HUES6 (cell line): ENCODE results near the gene SIGLEC10.
"Not testable (repeated sequence)": the region's sequence is repeated elsewhere in the genome, so short reads cannot be mapped to it uniquely, and the experiment has no call there.

Experiments
- H3K27ac ChIP-seq: 2 replicates; pipeline ENCODE4 v1.7.0; 2013; ENCODE audit warnings: low read depth, mild to moderate bottlenecking, low read length, inconsistent platforms
- H3K27me3 ChIP-seq: 2 replicates; pipeline ENCODE4 v1.6.1; 2013; ENCODE audit warnings: low read length; ENCODE audit not compliant: control insufficient read depth, insufficient read depth
- H3K36me3 ChIP-seq: 2 replicates; pipeline ENCODE4 v1.6.1; 2013; ENCODE audit warnings: low read length; ENCODE audit not compliant: control insufficient read depth, insufficient read depth
- H3K4me1 ChIP-seq: 2 replicates; pipeline ENCODE4 v1.6.1; 2013; ENCODE audit warnings: low read length; ENCODE audit not compliant: control insufficient read depth, insufficient read depth
- H3K4me3 ChIP-seq: 2 replicates; pipeline ENCODE4 v1.5.1; 2013; ENCODE audit warnings: low read depth, low read length
- H3K9ac ChIP-seq: one replicate; pipeline ENCODE4 v1.6.1; 2013; ENCODE audit warnings: mild to moderate bottlenecking, low read length
- H3K9me3 ChIP-seq: 2 replicates; pipeline ENCODE4 v1.6.1; 2013; ENCODE audit warnings: low read depth, low read length; ENCODE audit not compliant: control insufficient read depth, insufficient read depth

SIGLEC10 gene, protein sequence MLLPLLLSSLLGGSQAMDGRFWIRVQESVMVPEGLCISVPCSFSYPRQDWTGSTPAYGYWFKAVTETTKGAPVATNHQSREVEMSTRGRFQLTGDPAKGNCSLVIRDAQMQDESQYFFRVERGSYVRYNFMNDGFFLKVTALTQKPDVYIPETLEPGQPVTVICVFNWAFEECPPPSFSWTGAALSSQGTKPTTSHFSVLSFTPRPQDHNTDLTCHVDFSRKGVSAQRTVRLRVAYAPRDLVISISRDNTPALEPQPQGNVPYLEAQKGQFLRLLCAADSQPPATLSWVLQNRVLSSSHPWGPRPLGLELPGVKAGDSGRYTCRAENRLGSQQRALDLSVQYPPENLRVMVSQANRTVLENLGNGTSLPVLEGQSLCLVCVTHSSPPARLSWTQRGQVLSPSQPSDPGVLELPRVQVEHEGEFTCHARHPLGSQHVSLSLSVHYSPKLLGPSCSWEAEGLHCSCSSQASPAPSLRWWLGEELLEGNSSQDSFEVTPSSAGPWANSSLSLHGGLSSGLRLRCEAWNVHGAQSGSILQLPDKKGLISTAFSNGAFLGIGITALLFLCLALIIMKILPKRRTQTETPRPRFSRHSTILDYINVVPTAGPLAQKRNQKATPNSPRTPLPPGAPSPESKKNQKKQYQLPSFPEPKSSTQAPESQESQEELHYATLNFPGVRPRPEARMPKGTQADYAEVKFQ

DNA sequence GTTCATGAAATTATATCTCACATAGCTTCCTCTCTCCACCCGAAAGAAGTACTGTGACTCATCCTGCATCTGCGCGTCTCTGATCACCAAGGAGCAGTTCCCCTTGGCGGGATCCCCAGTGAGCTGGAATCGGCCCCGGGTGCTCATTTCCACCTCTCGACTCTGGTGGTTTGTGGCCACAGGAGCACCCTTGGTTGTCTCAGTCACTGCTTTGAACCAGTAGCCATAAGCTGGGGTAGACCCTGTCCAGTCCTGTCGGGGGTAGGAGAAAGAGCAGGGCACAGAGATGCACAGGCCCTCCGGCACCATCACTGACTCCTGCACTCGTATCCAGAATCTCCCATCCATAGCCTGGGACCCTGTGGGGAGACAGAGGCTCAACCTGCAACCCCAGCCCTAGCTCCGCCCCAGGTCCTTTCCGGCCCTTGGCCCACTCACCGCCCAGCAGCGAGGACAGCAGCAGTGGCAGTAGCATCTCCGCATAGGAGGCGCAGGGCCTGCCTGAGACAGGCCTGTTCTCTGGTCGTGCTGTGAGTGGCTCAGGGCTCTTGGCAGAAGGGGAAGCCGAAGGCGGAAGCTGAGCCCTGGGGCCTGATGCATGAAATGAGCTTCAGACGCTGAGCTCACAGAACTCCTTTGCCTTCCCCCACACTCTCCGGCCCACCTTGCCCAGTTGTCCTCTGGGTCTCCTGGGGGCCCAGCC is at the start of gene SIGLEC10:
TSS of gene SIGLEC10 (minus strand) at position 536 of the 703 bp plus-strand sequence. CDS start at position 475, 61 bp downstream.
- Histone ChIP-seq H3K4me3 (no peak within 1 kb of the TSS), H3K9me3 (no peaks in the 10 kb centered on the region), H3K4me1 (peaks cover 7% of the 10 kb centered on the region; the same call in 1 of the 2 replicates), H3K27ac (no peak within 1 kb of the TSS), H3K27me3 (peaks cover 17% of the 10 kb centered on the region), H3K36me3 (no peaks in the 10 kb centered on the region; the same call in 1 of the 2 replicates), H3K9ac (no peak within 1 kb of the TSS)

DNA sequence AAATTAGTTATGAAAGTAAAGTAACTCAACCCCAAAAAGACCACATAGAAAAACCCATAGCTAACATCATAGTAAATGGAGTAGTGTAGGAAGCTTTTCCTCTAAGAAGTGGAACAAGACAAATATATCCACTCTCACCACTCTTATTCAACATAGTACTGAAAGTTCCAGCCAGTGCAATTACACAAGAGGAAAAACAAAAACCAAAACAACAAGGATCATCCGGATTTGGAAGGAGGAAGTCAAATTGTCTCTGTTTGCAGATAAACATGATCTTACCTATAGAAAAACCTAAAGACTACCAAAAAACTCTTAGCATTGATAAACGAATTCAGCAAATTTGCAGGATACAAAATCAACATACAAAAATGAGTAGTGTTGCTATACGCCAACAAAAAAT is 49.3 kb upstream of the SIGLEC10 start:
- Histone ChIP-seq H3K36me3 (no peaks in the 10 kb centered on the region), H3K27me3 (peaks cover 70% of the 10 kb centered on the region), H3K4me3 (no peak overlapping the region), H3K4me1 (no peaks in the 10 kb centered on the region), H3K9ac (no peak overlapping the region), H3K9me3 (no peaks in the 10 kb centered on the region), H3K27ac (no peak overlapping the region)

DNA sequence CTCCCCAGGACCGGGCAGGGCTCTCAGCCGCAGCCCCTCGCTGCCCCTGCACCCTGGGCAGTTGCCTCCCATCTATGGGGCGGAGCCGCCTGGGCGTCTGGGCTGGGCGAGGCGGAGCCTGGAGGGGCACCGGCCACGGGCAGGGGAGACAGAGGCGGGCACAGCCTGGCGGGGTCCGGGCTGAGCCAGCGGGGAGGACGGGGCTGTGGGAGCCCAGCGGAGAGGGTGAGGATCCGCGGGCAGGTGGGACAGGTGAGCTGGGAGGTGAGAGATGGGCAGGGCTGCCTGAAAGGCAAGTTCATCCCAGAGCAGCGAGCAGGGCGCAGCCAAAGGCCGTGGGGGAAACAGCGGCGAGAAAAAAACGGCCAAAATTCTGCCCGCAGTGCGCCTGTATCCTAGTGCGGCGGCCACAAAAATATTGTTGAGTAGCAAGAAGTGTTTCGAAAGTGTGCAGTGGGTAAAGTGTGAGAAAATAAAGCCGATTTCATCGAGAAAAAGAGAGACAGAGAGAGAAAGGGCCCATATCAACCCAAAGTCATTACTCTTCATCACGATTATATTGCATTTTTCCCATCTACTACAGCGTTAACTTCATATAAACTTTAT is 46.6 kb upstream of the SIGLEC10 start:
- H3K4me3 ChIP-seq, result peak overlapping the region; percentile 32
- H3K27ac ChIP-seq, H3K36me3 ChIP-seq, H3K9me3 ChIP-seq, H3K9ac ChIP-seq, H3K4me1 ChIP-seq: not testable (repeated sequence)
- H3K27me3 ChIP-seq, result peaks cover 65% of the 10 kb centered on the region

DNA sequence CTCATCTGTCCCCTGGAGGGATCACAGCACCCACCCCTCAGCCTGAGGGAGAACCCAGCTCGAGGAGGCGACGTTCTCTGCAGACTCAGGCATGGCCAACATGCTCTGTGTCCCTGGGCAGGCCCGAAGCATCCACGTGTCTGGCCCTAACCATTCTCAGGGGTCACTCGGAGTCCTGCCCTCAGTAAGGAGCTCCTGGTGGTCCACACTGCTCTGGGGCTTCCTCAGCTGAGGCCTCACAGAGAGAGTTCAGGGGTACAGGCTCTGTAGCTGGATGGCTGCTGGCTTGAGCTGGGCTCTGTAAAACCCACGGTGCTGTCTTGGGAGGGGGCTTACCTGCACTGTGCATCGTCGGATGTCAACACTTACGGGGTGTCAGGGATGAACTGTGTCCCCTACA is 45.2 kb upstream of the SIGLEC10 start:
- Histone ChIP-seq H3K4me3 (no peak overlapping the region), H3K9ac (no peak overlapping the region), H3K36me3 (no peaks in the 10 kb centered on the region), H3K27ac (no peak overlapping the region), H3K27me3 (peaks cover 56% of the 10 kb centered on the region), H3K4me1 (no peaks in the 10 kb centered on the region), H3K9me3 (no peaks in the 10 kb centered on the region)

DNA sequence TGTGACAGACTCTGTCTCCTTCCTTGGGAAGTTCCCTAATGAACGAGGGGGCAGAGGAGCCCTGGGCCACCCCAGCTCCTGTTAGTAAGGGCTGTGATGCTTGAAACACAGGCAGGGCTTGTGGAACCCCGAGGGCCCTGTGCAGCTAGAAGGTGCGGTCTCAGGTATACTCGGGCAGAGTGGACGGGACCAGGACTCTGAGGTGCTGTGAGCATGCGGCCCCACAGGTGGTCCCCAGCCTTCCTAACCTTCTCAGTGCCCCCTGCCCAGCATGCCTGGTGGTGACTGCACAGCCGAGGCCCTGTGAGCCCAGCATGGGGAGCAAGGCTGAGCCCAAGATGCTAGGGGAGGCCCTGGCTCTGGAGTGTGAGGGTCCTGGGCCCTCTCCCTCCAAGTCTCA is 44.8 kb upstream of the SIGLEC10 start:
- no peak overlapping the region for H3K4me3 ChIP-seq
- peaks cover 52% of the 10 kb centered on the region for H3K27me3 ChIP-seq
- H3K27ac ChIP-seq, result no peak overlapping the region
- H3K9me3 ChIP-seq, result no peaks in the 10 kb centered on the region
- H3K9ac ChIP-seq, result no peak overlapping the region
- no peaks in the 10 kb centered on the region for H3K4me1 ChIP-seq
- H3K36me3 ChIP-seq, result no peaks in the 10 kb centered on the region

DNA sequence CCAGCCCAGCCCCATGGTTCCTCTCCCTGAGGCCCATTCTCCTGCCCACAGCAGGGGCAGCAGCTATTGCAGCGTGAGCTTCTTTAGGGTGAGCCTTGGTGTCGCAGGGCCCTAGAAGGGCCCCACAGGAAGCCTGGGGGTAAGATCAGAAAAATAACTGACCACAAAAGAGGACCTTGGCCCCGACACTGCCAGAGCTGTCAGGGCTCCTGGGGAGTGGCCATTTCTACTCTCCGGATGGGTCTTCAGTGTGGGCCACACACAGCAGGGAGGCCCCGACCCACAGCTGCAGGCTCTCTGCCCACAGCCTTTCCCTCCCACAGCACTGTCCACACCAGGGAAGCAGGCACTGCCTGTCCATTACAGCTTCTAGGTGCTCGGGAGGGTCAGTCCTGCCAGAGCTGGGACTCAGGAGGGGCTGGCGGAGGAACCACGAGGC is 44.3 kb upstream of the SIGLEC10 start:
- no peaks in the 10 kb centered on the region for H3K36me3 ChIP-seq
- H3K4me1 ChIP-seq, result no peaks in the 10 kb centered on the region
- H3K27ac ChIP-seq, result no peak overlapping the region
- H3K9me3 ChIP-seq, result no peaks in the 10 kb centered on the region
- H3K9ac ChIP-seq, result no peak overlapping the region
- peaks cover 50% of the 10 kb centered on the region for H3K27me3 ChIP-seq
- H3K4me3 ChIP-seq, result no peak overlapping the region

DNA sequence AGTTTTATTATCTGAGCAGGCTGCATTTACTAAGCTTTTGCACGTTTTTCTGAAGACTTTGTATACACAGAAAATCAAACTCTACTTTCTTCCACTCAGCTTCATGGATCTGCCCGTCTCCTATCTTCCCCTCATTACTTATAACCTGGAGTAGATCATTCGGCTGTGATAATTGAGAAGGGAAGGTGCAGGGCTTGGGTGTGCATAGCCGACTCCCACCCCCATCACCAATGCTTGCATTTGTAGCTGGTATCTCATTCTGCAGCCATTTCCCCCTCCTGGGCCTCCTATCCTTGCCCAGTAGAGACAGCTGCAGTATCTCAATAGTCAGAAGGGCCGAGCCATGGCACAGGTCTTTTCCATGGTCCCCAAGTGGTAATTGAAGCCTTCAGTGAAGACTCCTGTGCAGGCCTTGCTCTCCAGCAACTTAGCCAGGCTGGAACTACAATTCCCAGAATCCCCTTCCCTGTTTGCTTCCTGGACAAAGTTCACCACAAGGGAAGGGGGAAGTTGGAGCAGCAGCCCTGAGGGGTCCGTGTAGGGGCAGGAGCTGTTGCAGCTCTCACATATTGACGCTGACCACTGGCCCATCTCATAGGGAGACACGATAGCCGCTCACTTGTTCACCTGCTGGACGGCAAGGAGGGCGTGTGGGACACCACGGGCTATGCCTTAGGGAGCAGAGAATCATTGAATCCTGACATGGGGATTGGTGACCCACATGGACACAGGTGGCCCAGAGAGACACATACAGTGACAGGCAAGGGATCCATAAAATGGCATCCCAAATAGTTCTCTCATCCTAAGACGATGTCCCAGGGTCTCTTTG is 42.9 kb upstream of the SIGLEC10 start:
- Histone ChIP-seq H3K9ac (no peak overlapping the region), H3K4me3 (peak overlapping the region; percentile 52)

DNA sequence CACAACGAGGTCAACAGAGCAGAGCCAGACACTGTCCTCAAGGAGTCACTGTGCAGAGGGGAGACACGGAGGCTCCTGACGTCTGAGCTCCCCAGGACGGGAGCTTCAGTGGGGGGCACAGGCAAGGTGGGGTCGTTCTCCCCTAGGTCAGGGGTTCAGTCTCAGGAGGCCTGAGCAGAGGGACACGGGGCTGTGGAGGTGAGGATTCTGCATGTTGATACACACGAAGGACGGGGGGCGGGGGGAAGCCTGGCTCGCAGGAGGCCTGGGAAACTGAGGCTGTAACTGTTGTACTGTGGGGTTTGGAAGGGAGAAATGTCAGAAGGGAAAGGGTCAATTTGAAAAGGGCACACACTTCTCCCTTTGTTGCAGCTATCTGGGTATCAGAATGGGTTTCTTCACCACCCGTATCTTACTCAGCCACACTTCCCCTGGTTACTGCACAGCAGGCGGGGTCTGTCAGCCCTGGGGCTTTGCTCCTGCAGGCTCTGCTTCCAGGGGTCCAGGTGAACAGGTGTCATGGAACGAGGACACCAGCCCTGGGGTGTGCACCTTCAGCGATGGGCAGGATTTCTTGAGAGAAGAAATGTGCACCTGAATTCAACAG is 41.6 kb upstream of the SIGLEC10 start:
- no peaks in the 10 kb centered on the region for H3K36me3 ChIP-seq
- H3K27me3 ChIP-seq, result peaks cover 37% of the 10 kb centered on the region
- H3K27ac ChIP-seq, result no peak overlapping the region
- no peaks in the 10 kb centered on the region for H3K4me1 ChIP-seq
- no peak overlapping the region for H3K9ac ChIP-seq
- H3K9me3 ChIP-seq, result no peaks in the 10 kb centered on the region
- H3K4me3 ChIP-seq, result no peak overlapping the region

More for the DNA sequence above, 42.9 kb upstream of the SIGLEC10 start:
- H3K9me3 ChIP-seq, result no peaks in the 10 kb centered on the region
- H3K36me3 ChIP-seq, result no peaks in the 10 kb centered on the region
- peaks cover 42% of the 10 kb centered on the region for H3K27me3 ChIP-seq
- no peak overlapping the region for H3K27ac ChIP-seq
- no peaks in the 10 kb centered on the region for H3K4me1 ChIP-seq

DNA sequence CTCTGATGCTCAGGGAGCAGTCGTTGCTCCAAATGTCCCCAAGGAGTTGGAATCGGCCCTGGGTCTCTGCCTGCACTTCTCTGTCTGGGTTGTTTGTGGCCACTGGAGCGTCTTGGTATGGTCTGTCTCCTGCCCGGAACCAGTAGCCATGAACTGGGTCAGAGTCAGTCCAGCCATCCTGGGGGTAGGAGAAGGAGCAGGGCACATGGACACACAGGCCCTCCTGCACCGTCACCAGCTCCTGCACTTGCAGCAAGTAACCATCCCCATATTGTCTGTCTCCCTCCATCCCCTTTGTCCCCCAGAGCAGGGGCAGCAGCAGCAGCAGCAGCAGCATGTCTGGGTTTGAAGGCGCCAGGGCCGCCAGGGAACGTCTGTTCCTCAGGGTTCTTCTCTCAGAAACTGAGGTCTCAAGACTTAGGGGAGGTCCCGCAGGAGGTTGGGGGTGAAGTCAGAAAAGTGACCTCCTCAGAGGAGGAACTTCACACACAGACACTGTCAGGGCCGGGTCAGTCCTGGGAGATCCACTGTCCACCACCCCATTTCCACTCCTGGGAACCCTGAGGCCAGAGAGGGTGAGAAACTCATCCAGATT is 40.7 kb upstream of the SIGLEC10 start, which contains the start of gene SIGLEC8:
TSS of gene SIGLEC8 (minus strand) at position 404 of the 595 bp plus-strand sequence. CDS start at position 337, 67 bp downstream.
- H3K27ac ChIP-seq, result no peak within 1 kb of the TSS
- H3K36me3 ChIP-seq, result no peaks in the 10 kb centered on the region
- no peaks in the 10 kb centered on the region for H3K4me1 ChIP-seq
- peaks cover 34% of the 10 kb centered on the region for H3K27me3 ChIP-seq
- no peak within 1 kb of the TSS for H3K9ac ChIP-seq
- no peaks in the 10 kb centered on the region for H3K9me3 ChIP-seq
- H3K4me3 ChIP-seq, result no peak within 1 kb of the TSS
